SU-DHL-6 (cell line): ENCODE measurements around the gene PLCXD3.

ENCODE experiments used
- H2AFZ ChIP-seq: fragments of 200-600 bp; sonication (generic); 2 replicates; pipeline ENCODE4 v1.6.1; 2014; ENCODE audit warnings: low read depth, mild to moderate bottlenecking, moderate library complexity, mixed read lengths, antibody characterized with exemption, low read length; ENCODE audit not compliant: severe bottlenecking
- H3F3A ChIP-seq: fragments of 200-600 bp; shearing (Covaris generic); 2 replicates; pipeline ENCODE4 v1.6.0; 2016; ENCODE audit warnings: antibody characterized with exemption, mild to moderate bottlenecking; ENCODE audit not compliant: insufficient read depth
- H3K27ac ChIP-seq: fragments of 200-600 bp; sonication (generic); 2 replicates; pipeline ENCODE4 v1.5.1; 2016; ENCODE audit warnings: low read depth, mild to moderate bottlenecking, low read length, moderate library complexity, mixed read lengths
- H3K27me3 ChIP-seq: fragments of 200-600 bp; sonication (generic), shearing (Covaris generic); 2 replicates; pipeline ENCODE4 v1.6.0; 2014; ENCODE audit warnings: mild to moderate bottlenecking, low read length
- H3K36me3 ChIP-seq: fragments of 200-600 bp; sonication (generic); 2 replicates; pipeline ENCODE4 v1.6.1; 2014; ENCODE audit warnings: mild to moderate bottlenecking, low read length, mixed read lengths
- H3K4me2 ChIP-seq: fragments of 300-600, 200-600 bp; shearing (Covaris generic), sonication (generic); 2 replicates; pipeline ENCODE4 v1.6.0; 2014; ENCODE audit warnings: low read length, low read depth, mild to moderate bottlenecking; ENCODE audit not compliant: poor library complexity, severe bottlenecking
- H3K4me3 ChIP-seq: fragments of 200-600 bp; sonication (generic); 2 replicates; pipeline ENCODE4 v1.5.1; 2014; ENCODE audit warnings: antibody characterized with exemption, low read length, mild to moderate bottlenecking, mixed read lengths; ENCODE audit not compliant: insufficient read depth, poor library complexity, severe bottlenecking
- H3K79me2 ChIP-seq: fragments of 200-600 bp; sonication (generic); 2 replicates; pipeline ENCODE4 v1.6.1; 2014; ENCODE audit warnings: mild to moderate bottlenecking, low read length, moderate library complexity; ENCODE audit not compliant: insufficient read depth
- H3K9ac ChIP-seq: fragments of 200-600 bp; sonication (generic); 2 replicates; pipeline ENCODE4 v1.7.0; 2014; ENCODE audit warnings: mild to moderate bottlenecking, low read length
- H3K9me2 ChIP-seq: fragments of 200-600 bp; sonication (generic); replicated peaks from 2 replicates; pipeline ENCODE4 v1.6.1; 2014; ENCODE audit warnings: low read length; ENCODE audit not compliant: insufficient read depth
- H3K9me3 ChIP-seq: fragments of 200-600 bp; sonication (generic); 2 replicates; pipeline ENCODE4 v1.6.1; 2014; ENCODE audit warnings: low read length, mixed read lengths; ENCODE audit not compliant: insufficient read depth
- H4K20me1 ChIP-seq: fragments of 200-600 bp; sonication (generic); 2 replicates; pipeline ENCODE4 v1.6.1; 2014; ENCODE audit warnings: low read depth, mild to moderate bottlenecking, antibody characterized with exemption, low read length, moderate library complexity, mixed read lengths
- CTCF ChIP-seq: fragments of 200-600 bp; sonication (generic); IDR thresholded peaks from one replicate; pipeline ENCODE4 v1.5.1; 2017; ENCODE audit warnings: antibody characterized with exemption, mild to moderate bottlenecking, low read length, moderate library complexity; ENCODE audit not compliant: insufficient read depth, poor library complexity, severe bottlenecking
- EZH2phosphoT487 ChIP-seq: fragments of 200-600 bp; sonication (generic), shearing (Covaris generic); conservative IDR thresholded peaks from 2 replicates; pipeline ENCODE4 v1.6.1; 2018; ENCODE audit warnings: mild to moderate bottlenecking, antibody characterized with exemption, low read length, moderate library complexity, mixed read lengths

PLCXD3 gene

DNA sequence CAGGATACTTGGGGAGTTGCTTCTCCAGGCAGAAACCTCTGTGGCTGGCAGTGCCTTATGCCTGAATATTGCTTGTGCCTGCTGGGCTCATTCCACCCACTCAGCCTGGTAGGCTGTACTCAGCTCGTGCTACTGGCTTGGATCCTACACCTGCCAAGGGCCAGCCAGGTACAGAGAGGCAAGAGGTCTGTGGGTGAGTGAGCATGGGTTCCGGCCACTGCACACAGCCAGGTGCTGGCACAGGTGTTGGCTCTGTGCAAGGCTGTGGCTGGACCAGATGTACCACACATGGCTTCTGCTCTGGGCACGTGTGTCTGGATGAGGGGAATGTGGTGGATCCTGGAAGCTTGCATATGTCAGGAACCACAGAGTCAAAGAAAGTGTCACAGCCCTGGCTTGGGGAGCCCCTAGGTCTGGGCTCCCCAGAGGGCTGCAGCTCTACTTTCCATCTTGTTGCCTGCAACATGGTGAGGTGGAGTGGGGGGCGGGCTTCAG lies 220.4 kb downstream of the PLCXD3 start:
- Histone ChIP-seq H3K27ac (no peak overlapping the region), H3F3A (no peaks in the 10 kb centered on the region), H3K79me2 (no peaks in the 10 kb centered on the region), H4K20me1 (no peaks in the 10 kb centered on the region), H3K4me2 (no peak overlapping the region), H3K4me3 (no peak overlapping the region), H3K27me3 (no peaks in the 10 kb centered on the region), H3K9ac (no peak overlapping the region), H3K36me3 (no peaks in the 10 kb centered on the region), H2AFZ (no peak overlapping the region), H3K9me3 (no peaks in the 10 kb centered on the region), H3K9me2 (no peaks in the 10 kb centered on the region)
- TF ChIP-seq EZH2phosphoT487, result no peak
- TF ChIP-seq CTCF, result no peak

DNA sequence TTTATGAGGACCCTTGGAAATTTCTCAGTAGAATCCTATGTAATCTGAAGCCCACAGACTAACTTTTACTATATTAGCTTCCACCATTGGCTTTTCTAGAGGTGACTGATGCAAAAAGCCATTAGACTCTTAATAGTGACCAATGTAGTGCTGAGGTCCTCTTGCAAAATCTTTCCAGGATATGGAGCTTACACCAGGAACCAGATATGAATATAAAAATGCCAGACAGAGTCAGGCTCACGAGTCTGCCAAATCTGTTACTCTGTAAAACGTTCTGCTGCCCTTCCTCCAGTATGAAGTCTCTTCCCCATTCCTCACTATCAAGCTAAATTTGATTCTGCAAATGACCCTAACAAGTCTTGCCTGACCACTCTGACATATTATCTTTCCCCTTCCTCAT lies 223.7 kb downstream of the PLCXD3 start:
- Histone ChIP-seq H3K36me3 (no peaks in the 10 kb centered on the region), H2AFZ (no peak overlapping the region), H3K9me2 (no peaks in the 10 kb centered on the region), H3K9me3 (no peaks in the 10 kb centered on the region), H3K27ac (no peak overlapping the region), H4K20me1 (no peaks in the 10 kb centered on the region), H3F3A (no peaks in the 10 kb centered on the region), H3K27me3 (no peaks in the 10 kb centered on the region), H3K79me2 (no peaks in the 10 kb centered on the region), H3K9ac (no peak overlapping the region), H3K4me2 (no peak overlapping the region), H3K4me3 (no peak overlapping the region)
- TF ChIP-seq CTCF (no peak), EZH2phosphoT487 (no peak)

- Histone ChIP-seq H4K20me1 (no peaks in the 10 kb centered on the region), H2AFZ (no peak overlapping the region)
Observed at GRCh38 chr5:41286165-41286564, 224.2 kb downstream of the PLCXD3 start.

More at GRCh38 chr5:41286165-41286564, 224.2 kb downstream of the PLCXD3 start:
- TF ChIP-seq CTCF (no peak), EZH2phosphoT487 (no peak)
- Histone ChIP-seq H3K27ac (no peak overlapping the region), H3K9ac (no peak overlapping the region), H3K9me2 (no peaks in the 10 kb centered on the region), H3K79me2 (no peaks in the 10 kb centered on the region), H3K4me2 (no peak overlapping the region), H3F3A (no peaks in the 10 kb centered on the region), H3K36me3 (no peaks in the 10 kb centered on the region), H3K27me3 (no peaks in the 10 kb centered on the region), H3K9me3 (no peaks in the 10 kb centered on the region), H3K4me3 (no peak overlapping the region)
